Astrocyte of the spinal cord (primary cell): ENCODE data around the gene ELP1.

Experiments
- DNase-seq: peaks from one replicate; pipeline ENCODE4 v3.0.0; 2011; ENCODE audit warnings: low read depth, low spot score
- H3K4me3 ChIP-seq: 2 replicates; pipeline ENCODE4 v1.5.1; 2011; ENCODE audit warnings: low read depth, mild to moderate bottlenecking, low read length, moderate library complexity
- in situ Hi-C: cut with HindIII; loops from 2 replicates; pipeline ENCODE4 v1.10.0; 2017; ENCODE audit warnings: low sequenced_read_pairs
- TF ChIP-seq, protein P1 (sequence below): IDR thresholded peaks from 2 replicates; pipeline ENCODE4 v1.5.1; 2012; ENCODE audit warnings: low read depth, mild to moderate bottlenecking, low read length, inconsistent platforms

ELP1 gene

DNA sequence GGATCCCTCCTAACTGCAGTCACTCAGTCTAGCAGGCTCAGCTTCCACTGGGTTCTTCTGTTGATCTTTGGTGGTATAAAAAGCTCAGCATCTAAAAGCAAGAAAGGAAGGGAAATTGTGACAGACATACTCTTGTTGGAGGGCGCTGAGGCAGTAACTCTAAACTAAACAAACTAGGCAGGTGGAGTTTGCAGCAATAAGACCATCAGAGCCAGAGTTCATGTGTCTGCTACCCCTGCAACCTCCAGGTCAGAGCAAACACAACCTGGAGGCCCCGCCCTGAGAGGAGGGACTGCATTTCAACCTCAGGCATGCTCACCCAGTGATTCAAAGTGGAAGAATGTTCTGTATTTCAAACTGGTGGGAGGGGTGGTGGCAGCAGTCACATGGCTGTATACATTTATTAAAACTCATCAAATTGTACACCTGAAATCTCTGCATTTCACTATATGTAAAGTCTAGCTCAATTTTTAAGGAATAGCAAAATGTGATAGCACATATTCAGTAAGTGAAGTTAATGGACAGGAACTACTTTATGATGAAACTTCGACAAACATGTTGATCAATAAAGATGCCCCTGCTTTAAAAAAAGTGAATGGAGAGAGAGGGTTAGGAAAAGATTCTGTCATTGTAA is 64.7 kb downstream of the ELP1 start:
- in situ Hi-C loops = no loop called here
- TF ChIP-seq, protein P1, sequence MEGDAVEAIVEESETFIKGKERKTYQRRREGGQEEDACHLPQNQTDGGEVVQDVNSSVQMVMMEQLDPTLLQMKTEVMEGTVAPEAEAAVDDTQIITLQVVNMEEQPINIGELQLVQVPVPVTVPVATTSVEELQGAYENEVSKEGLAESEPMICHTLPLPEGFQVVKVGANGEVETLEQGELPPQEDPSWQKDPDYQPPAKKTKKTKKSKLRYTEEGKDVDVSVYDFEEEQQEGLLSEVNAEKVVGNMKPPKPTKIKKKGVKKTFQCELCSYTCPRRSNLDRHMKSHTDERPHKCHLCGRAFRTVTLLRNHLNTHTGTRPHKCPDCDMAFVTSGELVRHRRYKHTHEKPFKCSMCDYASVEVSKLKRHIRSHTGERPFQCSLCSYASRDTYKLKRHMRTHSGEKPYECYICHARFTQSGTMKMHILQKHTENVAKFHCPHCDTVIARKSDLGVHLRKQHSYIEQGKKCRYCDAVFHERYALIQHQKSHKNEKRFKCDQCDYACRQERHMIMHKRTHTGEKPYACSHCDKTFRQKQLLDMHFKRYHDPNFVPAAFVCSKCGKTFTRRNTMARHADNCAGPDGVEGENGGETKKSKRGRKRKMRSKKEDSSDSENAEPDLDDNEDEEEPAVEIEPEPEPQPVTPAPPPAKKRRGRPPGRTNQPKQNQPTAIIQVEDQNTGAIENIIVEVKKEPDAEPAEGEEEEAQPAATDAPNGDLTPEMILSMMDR = no peak
- no peak overlapping the region for H3K4me3 ChIP-seq
- DNase-seq = peak; percentile 54

DNA sequence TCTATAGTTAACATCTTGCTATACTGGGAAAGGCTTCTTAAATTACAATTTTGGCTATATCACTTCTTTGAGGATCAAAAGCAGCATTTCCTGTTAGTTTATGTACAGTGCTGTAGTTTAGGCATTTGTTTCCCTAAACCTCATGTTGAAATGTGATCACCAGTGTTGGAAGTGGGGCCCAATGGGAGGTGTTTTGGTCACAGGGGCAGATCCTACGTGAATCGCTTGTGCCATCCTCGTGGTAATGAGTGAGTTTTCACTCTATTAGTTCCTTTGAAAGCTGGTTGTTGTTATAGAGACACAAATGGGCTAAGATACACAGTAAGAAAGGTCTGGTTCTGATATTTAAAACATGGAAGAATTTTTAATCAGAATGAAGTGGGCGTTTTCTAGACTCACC is 66.1 kb downstream of the ELP1 start:
- DNase-seq = no peak
- TF ChIP-seq, protein P1 = no peak
- H3K4me3 ChIP-seq = no peak overlapping the region
- in situ Hi-C loops = no loop called here

DNA sequence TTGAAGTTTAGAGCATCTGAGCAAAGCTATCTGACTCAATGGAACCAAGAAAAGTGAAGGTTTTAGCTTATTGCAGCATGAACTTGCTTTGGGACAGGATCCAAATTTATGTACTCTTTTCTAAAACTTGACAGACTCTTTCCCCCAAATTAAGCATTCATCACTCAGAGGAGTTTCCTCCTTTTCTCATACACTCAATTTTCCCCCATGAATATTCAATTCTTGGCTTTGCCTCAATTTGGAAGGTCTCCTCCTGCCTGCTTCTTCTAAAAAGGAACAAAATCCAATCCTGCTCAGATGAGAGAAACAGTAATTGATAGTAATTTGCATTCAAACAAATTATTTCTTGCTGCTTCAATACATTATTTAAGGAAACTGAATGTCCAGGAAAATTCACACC is 66.8 kb downstream of the ELP1 start:
- TF ChIP-seq, protein P1 = no peak
- in situ Hi-C loops = no loop called here
- DNase-seq = no peak
- no peak overlapping the region for H3K4me3 ChIP-seq

DNA sequence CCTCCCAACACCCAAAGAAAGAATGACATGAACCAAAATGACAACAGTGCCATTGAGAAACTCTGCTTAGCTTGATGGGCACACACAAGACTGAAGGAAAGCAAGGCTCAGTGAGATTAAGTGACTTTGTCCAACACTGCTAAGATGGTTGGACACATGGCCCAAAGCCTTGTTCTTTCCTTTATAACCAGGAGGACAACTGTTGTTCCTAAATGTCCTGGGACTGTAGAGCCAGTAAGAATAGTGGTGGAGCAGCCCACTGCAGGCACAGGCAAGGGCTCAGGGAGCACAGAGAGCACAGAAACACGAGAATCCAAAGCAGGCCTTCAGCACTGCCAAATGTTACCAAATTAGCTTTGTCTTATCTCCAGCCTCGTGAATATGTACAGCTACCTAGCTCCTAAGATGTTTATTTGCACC is 67.9 kb downstream of the ELP1 start:
- TF ChIP-seq, protein P1 = no peak
- in situ Hi-C loops = no loop called here
- no peak overlapping the region for H3K4me3 ChIP-seq
- no peak for DNase-seq

DNA sequence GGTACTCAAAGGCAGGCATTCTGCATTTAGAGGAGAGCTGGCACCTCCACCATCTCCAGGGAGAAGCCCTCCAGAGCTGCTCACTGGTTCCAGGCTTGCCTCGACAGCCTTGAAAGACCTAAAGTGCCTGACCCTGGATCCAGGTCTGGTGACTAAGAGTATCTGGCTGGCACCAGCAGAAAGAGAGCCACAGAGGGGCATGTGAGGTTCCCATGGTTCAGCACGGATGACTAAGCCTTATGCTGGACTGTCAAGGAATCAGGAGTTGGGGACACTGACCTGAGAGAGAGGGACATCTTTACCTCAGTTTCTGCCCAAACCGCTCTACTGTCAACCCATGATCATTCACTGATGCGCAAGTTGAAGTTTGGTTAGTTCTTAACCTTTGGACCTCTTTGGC is 68.9 kb downstream of the ELP1 start:
- no peak overlapping the region for H3K4me3 ChIP-seq
- TF ChIP-seq, protein P1 = no peak
- DNase-seq = no peak
- in situ Hi-C loops = no loop called here

DNA sequence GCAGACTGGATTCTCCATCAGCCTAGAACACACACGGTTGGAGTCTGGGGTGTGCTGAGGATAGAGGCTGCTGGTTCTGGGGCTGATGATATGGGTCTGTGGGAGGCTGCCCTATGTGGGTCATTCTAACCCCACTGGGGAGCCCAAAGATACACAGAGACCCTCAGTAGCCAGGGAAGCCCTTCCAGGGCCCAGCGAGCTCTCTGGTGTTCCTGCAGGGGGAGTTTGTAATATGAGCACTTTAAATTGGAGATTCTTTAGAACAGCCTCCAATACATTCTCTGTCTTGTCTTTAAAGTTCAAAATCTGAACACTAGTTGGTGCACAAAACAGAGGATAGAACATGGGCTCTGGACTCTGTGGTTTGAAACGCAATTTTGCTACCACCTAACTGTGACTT is 69.5 kb downstream of the ELP1 start:
- DNase-seq = no peak

More for the DNA sequence above, 69.5 kb downstream of the ELP1 start:
- in situ Hi-C loops = no loop called here
- H3K4me3 ChIP-seq = no peak overlapping the region
- TF ChIP-seq, protein P1 = no peak
